Right atrium auricular region (tissue), 2 donors: Measurements from ENCODE around the gene ARFRP1. TPM values are rescaled to one million over a fixed set of nuclear protein-coding genes. Genes with fewer than 3 reads are reported as not detected.

Source experiments
- DNase-seq: peaks from one replicate; pipeline ENCODE4 v3.0.0-alpha.2; 2019; ENCODE audit warnings: low spot score
- H3K27ac ChIP-seq, 2 donors: fragments of 200-600 bp; sonication (generic); 1 replicate in 1 of 2; 2 replicates in 1 of 2; pipeline ENCODE4 v1.5.1; 2016 to 2019
- H3K27me3 ChIP-seq, 2 donors: fragments of 200-600 bp; sonication (generic); one replicate each; pipeline versions ENCODE4 v1.5.1 to v1.6.0; 2017 to 2019
- H3K36me3 ChIP-seq: fragments of 200-600 bp; sonication (generic); one replicate; pipeline ENCODE4 v1.5.1; 2016
- H3K4me1 ChIP-seq, 2 donors: fragments of 200-600 bp; sonication (generic); one replicate each; pipeline versions ENCODE4 v1.5.1 to v1.6.0; 2017 to 2019
- H3K4me3 ChIP-seq, 2 donors: fragments of 200-600 bp; sonication (generic); 1 replicate in 1 of 2; 2 replicates in 1 of 2; pipeline ENCODE4 v1.5.1; 2017 to 2019; ENCODE audit warnings: mild to moderate bottlenecking in 1 of 2, moderate library complexity in 1 of 2
- H3K9me3 ChIP-seq, 2 donors: fragments of 200-600 bp; sonication (generic); one replicate each; pipeline ENCODE4 v1.5.1; 2019
- total RNA-seq, 2 donors: library from RNA; depleted of rRNA; stranded (reverse); fragments of >200 nt; gene quantifications; one replicate each; pipeline ENCODE4 v1.1.0, GENCODE V29; 2016
- TF ChIP-seq, protein P1 (sequence below), 2 donors: fragments of 200-600 bp; sonication (generic); IDR thresholded peaks; one replicate each; pipeline ENCODE4 v1.5.1; 2019; ENCODE audit warnings: antibody characterized with exemption in 2 of 2

Gene ARFRP1
- total RNA-seq, 2 donors from 2014 or later: 33.5 to 39.4 TPM

DNA sequence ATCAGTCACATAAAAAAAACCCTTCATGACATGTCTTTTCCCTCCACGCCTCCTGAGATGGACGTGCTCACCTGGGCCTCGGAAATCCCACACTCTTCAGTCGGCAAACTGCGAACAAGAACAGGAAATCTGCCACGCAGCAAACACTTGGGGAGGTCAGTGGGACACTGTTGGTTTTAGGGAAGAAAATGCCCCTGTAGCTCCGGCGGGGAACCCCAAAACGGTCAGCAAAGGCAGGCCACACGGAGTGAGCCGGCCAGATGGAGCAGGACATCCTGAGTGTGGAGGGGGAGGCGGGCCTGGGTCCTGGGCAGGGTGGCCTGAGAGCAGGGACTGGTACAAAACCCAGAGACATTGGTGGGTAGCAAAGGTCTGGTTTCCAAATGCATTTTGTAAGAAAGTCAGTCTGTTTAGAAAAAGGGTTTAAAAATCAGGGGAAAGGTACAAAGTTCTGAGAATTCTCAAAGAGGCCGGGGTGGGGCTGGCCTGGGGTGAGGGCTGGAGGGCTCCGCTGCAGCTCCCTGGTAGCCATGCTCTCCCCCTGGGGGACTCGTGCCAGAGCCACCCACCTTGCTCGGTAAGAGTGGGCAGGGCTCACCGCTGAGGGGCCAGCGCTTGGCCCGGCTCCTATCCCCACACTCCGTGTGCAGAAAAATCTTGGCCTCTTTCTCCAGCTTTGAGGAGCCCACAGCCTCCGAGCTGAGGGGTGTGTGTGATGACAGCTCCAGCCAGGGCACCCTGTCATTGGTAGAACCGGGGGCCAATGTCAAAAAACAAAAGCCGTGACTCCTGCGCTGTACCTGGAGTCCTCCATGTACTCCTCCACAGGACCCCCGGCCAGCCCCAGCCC, 37.0 kb upstream of the ARFRP1 start:
- Histone ChIP-seq H3K4me1 (peaks cover 0 to 18% of the 10 kb centered on the region in 2 donors), H3K27me3 (no peaks in the 10 kb centered on the region), H3K4me3 (no peak overlapping the region), H3K36me3 (peaks cover 48% of the 10 kb centered on the region), H3K27ac (no peak overlapping the region), H3K9me3 (no peaks in the 10 kb centered on the region)
- DNase-seq: no peak
- TF ChIP-seq, protein P1, sequence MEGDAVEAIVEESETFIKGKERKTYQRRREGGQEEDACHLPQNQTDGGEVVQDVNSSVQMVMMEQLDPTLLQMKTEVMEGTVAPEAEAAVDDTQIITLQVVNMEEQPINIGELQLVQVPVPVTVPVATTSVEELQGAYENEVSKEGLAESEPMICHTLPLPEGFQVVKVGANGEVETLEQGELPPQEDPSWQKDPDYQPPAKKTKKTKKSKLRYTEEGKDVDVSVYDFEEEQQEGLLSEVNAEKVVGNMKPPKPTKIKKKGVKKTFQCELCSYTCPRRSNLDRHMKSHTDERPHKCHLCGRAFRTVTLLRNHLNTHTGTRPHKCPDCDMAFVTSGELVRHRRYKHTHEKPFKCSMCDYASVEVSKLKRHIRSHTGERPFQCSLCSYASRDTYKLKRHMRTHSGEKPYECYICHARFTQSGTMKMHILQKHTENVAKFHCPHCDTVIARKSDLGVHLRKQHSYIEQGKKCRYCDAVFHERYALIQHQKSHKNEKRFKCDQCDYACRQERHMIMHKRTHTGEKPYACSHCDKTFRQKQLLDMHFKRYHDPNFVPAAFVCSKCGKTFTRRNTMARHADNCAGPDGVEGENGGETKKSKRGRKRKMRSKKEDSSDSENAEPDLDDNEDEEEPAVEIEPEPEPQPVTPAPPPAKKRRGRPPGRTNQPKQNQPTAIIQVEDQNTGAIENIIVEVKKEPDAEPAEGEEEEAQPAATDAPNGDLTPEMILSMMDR (IDR thresholded peaks at IDR 0.05): no peak

DNA sequence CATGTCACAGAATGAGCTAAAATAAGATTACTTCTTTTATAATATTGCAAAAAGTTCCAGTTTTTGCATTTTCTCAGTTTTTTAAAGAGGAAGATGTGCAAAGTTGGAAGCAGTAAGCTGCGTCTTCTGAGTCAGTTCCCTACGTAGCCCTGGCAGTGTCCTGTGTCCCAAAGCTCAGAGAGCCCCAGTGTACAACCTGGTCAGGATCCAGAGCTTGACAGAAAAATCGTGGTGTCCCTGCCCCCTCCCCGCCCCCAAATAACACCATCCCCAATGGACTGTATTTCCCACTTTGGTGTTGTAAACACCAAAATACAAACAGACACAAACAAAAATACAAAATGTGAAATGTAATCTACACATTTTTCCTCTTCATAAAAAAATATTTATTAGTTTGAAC, 36.4 kb upstream of the ARFRP1 start:
- Histone ChIP-seq H3K36me3 (peaks cover 44% of the 10 kb centered on the region), H3K27me3 (no peaks in the 10 kb centered on the region), H3K27ac (no peak overlapping the region), H3K4me3 (no peak overlapping the region), H3K4me1 (peaks cover 0 to 19% of the 10 kb centered on the region in 2 donors), H3K9me3 (no peaks in the 10 kb centered on the region)
- no peak for DNase-seq
- TF ChIP-seq, protein P1 (IDR thresholded peaks at IDR 0.05): no peak

DNA sequence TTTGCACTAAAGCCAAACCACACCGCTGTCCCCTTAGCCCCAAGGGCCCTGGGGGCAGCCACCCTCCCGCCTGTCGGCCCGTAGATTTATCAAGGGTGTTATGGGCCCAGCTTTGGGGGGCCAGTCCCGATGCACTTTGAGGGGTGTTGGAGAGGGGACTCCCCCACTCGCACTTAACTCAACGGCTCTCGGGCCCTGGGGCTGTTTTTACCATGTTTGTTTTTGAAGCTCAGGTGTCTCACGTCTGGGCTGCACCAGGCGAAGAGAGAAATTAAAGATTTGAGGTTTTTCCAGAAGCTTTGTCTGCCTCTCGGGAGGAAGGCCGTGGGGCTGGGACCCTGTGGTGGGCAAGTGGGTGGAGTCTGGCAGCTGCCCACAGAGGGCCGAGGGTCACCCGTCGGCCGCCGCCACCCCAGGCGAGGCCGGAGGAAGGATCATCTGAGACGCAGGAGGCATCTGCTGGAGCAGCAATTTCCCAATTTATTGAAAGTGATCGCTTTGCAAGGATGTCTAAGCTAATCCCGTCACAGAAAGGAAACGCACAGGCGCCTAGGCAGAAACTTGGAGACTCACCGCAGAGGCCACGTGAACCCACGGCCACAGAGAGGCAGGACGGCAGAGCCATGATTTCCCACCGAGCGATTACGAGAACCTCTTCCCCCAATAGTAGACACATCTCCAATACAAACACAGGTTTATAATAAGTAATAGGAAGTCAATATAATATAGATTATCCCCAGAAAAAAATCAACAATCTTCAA, 35.6 kb upstream of the ARFRP1 start:
- TF ChIP-seq, protein P1 (IDR thresholded peaks at IDR 0.05): no peak
- Histone ChIP-seq H3K4me3 (no peak overlapping the region), H3K36me3 (peaks cover 44% of the 10 kb centered on the region), H3K9me3 (no peaks in the 10 kb centered on the region), H3K27ac (no peak overlapping the region), H3K27me3 (no peaks in the 10 kb centered on the region), H3K4me1 (peaks cover 0 to 27% of the 10 kb centered on the region in 2 donors)
- DNase-seq: no peak

DNA sequence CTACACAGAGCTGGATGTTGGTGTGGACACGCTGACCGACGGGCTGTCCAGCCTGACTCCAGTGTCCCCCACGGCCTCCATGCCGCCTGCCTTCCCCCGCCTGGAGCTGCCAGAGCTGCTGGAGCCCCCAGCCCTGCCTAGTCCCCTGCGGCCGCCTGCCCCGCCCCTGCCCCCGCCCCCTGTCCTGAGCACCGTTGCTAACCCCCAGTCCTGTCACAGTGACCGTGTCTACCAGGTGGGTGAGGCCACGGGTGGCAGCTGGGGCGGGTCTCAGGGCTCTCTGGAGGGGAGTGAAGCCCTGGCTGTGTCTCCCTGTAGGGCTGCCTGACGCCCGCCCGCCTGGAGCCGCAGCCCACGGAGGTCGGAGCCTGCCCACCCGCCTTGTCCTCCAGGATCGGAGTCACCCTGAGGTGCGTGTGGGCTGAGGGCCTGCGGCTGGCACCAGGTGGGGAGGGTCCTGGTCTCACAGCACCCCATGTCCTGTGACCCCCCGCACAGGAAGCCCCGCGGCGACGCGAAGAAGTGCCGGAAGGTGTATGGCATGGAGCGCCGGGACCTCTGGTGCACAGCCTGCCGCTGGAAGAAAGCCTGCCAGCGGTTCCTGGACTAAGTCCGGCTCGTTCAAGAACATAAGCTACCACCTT, 34.7 kb upstream of the ARFRP1 start:
- Histone ChIP-seq H3K27ac (no peak overlapping the region), H3K4me3 (no peak overlapping the region), H3K36me3 (peaks cover 44% of the 10 kb centered on the region), H3K4me1 (peaks cover 0 to 36% of the 10 kb centered on the region in 2 donors), H3K27me3 (no peaks in the 10 kb centered on the region), H3K9me3 (no peaks in the 10 kb centered on the region)
- no peak for DNase-seq
- TF ChIP-seq, protein P1 (IDR thresholded peaks at IDR 0.05): no peak

DNA sequence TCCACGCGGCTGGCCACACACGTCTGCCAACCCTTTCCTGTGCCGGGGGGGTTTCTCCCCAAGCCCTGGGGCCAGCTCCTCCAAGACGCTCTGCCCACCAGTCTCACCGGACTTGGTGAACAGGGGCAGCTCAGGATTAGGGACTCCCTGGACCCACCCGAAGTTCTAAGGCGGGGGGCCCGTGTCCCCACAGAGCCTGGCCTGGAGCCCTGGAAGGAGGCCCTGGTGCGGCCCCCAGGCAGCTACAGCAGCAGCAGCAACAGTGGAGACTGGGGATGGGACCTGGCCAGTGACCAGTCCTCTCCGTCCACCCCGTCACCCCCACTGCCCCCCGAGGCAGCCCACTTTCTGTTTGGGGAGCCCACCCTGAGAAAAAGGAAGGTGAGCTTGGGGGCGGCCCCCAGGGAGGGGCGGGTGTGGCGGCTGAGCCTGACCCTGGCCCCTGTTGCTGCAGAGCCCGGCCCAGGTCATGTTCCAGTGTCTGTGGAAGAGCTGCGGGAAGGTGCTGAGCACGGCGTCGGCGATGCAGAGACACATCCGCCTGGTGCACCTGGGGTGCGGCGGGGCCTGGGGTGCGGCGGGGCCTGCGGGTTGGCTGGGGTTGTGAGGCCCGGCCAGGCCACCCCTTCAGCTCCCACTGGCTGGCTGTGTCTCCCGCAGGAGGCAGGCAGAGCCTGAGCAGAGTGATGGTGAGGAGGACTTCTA, 34.1 kb upstream of the ARFRP1 start:
- H3K4me1 ChIP-seq: peaks cover 0 to 40% of the 10 kb centered on the region in 2 donors
- DNase-seq: no peak
- H3K4me3 ChIP-seq: peak overlapping the region in 1 of 2 donors; percentile 74
- no peaks in the 10 kb centered on the region for H3K27me3 ChIP-seq
- H3K9me3 ChIP-seq: no peaks in the 10 kb centered on the region
- H3K36me3 ChIP-seq: peaks cover 43% of the 10 kb centered on the region
- TF ChIP-seq, protein P1 (IDR thresholded peaks at IDR 0.05): no peak
- H3K27ac ChIP-seq: peak overlapping the region; percentile 94
